Activated CD8-positive, alpha-beta memory T cell treated with anti-CD3 and anti-CD28 coated beads, Interleukin-2, amount 50 U/mL, for 4 hours (primary cell): ENCODE measurements around the gene SFMBT2.
"Not testable (repeated sequence)": the region's sequence is repeated elsewhere in the genome, so short reads cannot be mapped to it uniquely, and the experiment has no call there.

Experiments used
- DNase-seq: peaks from one replicate; pipeline ENCODE4 v3.0.0-alpha.2; 2020

SFMBT2 gene

DNA sequence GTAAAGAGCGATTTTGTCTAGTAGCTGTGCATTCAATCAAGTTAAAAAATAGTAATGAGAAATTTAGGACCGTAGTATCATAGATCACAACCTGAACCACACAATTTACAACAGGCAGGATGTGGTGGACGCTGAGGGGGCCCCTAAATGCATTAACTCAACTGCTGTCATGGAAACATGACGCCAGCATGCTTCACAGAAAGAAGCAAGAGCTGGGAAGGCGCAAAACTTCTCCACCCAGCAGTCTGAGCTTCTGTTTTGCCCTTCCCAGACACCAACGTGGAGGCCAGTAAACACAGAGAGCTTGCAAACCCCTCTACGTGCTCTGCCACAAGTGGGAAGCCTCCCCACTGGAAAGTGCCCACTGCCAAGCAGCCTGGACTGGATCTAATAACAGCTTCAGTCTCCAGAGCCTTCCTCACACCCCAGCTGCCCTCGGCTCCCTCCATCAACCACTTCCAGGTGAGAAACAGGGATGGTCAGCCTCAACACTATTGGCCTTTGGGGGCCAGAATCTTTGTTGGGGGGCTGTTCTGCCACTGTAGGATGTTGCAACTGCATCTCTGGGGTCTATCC lies 151.8 kb downstream of the SFMBT2 start:
- peak; percentile 73 for DNase-seq

DNA sequence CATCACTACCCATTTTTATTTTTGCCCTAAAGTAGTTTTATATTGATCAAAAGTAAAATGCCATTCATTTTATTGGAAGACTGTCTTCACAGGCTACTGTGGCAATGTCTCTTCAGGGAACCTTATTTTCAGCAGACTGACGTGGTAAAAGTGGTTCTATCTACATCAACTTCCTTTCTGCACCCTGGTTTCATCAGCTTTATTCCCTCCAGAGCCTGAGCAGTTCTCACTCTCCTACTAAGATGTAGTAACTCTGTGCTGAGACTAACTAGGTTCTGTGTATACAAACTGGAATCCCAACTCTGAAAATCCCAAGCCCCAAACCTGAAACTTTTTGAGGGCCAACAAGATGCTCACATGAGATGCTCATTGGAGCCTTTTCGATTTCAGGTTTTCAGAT lies 155.3 kb downstream of the SFMBT2 start:
- DNase-seq: no peak

DNA sequence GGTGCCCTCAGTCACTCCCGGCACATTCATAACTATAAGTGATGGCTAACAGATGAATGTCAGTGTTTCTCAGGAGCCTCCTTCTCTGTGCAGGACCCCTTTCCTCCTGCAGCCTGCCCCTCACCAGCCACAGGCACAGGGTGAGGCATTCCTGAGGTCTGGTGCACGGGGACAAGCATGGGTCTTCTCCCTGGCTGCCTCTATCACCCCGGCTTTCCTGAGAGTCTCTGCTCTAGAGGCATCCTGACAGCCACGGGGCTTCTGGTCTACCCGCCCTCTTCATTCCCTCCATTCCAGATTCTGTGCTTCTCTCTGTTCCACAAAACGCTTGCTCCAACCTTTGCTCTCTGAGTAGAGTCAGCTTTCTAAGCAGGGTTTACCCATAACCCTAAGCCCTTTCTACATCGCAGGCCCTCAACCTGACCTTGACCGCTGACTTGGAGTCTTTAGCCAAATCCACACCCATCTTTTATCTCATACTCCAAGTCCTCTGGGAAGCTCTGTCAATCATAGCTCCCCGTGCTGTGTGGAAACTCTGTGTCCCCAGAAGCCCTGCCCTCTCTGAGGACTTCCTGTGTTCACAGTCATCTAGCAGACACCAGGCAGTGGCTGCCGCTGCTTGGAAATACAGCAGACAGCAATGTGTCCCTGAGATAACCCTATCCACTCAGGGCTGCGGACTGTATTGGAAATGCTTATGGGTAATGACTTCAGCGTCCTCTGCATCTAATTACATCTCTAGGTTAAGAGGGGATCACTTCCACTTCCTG lies 159.0 kb downstream of the SFMBT2 start:
- no peak for DNase-seq

DNA sequence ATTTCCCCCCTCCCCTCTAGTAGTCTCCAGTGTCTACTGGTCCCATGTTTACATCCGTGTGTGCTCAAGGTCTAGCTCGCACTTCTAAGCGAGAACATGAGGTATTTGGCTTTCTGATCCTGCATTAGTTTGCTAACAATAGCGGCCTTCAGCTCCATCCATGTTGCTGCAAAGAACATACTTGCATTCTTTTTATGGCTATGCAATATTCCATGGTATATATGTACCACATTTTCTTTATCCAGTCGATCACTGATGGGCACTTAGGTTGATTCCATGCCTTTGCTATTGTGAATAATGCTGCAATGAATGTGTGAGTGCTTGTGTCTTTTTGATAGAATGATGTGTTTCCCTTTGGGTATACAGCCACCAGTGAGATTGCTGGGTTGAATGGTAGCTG lies 160.6 kb downstream of the SFMBT2 start:
- no peak for DNase-seq

DNA sequence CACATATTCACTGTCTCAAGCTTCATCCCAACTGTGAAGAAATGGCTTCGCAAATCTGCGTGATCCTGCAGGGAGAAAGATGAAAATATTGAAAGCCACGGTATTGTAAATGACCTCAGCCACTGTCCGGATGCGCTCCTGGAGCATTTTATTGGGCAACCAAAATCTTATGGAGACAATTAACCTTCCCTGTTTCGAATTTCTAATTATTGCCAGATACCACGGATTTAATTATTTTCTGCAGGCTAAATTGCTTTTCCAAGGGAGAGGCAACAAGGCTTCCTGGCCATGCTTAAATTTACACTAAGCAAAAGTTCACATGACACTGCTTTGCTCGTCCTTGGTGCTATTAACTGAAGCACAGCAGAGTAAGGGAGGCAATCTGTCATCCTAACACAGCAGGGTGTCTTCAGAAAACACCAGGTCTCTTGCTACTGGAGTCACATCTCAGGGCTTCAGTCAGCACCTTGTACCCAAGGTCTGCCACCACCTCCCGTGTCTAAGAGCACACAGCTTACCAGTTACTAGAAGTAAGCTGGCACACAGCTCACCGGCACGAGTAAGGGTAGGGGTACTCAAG lies 162.2 kb downstream of the SFMBT2 start:
- no peak for DNase-seq

DNA sequence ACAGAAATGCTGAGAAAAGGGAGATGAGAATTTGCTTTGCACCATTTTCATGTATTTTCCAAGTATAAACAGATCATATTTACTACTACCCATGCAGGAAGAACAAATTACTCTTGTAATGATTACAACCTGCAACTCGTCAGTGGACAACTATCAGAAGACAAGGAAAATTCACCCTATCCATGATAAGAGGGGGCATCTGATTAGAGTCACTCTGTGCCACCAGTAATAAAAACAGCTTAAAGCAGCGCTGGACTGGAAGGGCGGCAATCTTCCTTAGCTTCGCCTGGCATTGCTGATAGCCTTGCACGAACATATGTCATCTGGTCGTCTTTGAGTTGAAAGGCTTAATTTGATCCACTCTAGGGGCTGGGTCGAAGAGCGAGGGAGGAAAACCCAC lies 162.7 kb downstream of the SFMBT2 start:
- no peak for DNase-seq

DNA sequence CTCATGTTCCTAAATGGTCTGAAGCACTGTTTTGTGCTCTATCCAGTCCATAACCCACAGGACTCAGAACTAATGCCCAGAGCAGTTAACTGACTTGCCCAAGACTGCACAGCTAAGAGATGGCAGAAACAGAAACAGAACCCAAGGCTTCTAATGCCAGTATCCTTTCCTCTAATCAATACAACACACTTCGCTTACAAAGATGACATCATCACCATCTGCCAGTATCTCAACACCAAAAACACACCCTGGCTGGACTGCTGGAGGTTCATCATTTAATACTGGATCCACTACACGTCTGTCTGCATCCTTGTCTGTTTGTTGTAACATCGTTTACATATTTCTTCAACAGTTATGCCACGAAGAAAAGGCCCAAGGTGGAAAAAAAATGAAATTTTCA lies 165.3 kb downstream of the SFMBT2 start:
- no peak for DNase-seq

DNA sequence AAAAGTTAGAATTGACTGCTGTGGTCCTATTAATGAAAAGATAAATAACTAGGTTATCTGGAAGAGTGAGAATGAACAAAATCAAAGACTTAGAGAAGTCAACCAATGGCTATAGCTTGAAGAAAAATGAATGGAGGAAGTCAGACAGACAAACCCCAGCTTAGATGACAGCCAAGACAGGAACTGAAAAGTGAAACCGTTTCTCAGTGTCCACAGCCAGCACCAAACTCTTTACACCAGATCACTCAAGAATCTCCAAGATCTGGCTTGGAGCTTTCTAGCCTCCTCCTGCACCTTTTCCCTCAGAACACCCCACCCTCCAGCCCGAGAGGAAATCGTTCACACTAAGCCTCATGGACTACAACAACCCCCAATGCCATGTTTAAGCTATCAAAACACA lies 167.0 kb downstream of the SFMBT2 start:
- no peak for DNase-seq

DNA sequence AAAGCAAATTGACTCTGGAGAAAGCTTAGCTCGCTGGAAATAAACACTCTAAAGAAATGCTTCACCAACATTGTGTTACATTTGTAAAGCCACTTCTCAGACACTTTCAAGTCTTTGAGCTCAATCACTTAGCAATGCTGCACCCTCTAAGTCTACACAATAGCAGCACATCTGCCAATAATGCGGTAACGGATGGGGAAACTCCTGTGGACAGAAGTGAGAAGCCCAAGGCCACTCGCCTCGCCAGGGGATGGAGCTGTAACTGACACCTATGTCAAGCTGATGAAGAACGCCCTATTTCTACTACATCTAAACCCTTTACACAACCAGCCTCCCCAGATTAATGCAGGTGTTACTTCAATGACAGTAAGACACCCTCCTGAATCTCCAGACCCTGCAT lies 167.7 kb downstream of the SFMBT2 start:
- DNase-seq: no peak

DNA sequence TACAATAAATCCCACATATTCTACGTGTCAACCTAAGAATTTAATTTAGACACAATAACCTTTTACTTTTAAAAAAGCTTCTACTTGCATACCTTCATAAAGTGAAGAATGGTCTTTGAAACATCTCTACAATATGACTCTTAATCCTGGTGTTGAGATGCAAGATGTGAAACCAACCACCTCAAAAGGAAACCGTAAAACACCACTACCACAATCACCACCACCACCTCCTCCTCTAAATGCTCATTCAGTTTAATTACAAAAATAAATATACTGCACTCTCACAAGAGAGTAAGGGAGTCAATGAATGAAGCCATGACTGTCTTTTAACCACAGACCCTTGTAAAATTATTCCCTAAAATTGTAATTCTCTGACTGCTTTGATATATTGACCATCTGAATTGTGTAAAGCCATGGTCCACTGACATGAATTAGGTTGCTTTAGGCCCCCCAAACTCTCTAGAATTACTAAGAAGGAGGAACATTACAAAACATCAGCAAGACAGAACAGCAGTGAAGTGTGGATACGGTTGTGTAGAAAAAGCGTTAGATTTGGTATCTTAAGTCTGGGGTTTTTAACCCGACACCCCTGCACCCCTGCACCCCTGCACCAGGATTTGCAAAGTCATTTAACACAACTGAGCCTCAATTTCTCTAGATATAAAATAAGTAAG lies 171.4 kb downstream of the SFMBT2 start:
- no peak for DNase-seq

DNA sequence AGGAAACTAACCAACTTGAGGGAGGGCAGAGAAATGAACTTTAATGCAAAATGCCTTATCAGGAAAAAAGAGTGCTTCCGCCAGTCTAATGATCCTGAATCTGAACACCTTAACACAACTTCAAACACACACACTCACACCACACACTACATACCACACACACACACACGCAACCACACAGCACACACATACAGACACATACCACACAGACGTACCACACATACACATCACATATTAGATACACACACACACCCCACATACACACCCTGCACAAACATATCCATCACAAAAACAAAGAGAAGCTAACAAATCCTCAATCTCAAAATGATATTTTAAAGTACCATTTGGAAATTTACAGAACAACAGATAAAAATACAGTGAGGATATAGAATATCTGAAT lies 175.5 kb downstream of the SFMBT2 start:
- no peak for DNase-seq

DNA sequence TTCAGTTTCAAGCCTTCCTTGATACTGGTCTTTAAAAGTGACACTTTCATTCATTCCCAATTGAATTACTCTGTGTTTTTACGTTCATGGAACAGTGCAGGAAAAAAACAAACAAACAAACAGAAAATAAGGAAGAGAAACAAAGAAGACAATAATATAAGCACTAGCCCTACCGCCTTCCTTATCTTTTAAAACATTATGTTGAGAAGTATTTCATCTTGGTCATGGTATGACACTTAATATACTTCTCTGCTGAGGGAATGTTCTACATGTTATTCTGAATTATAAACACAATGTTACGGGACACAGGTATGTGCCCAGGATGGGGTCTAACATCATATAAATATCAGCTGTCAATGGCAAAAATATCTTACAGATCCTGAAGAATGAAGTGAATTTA lies 176.7 kb downstream of the SFMBT2 start:
- DNase-seq: no peak

DNA sequence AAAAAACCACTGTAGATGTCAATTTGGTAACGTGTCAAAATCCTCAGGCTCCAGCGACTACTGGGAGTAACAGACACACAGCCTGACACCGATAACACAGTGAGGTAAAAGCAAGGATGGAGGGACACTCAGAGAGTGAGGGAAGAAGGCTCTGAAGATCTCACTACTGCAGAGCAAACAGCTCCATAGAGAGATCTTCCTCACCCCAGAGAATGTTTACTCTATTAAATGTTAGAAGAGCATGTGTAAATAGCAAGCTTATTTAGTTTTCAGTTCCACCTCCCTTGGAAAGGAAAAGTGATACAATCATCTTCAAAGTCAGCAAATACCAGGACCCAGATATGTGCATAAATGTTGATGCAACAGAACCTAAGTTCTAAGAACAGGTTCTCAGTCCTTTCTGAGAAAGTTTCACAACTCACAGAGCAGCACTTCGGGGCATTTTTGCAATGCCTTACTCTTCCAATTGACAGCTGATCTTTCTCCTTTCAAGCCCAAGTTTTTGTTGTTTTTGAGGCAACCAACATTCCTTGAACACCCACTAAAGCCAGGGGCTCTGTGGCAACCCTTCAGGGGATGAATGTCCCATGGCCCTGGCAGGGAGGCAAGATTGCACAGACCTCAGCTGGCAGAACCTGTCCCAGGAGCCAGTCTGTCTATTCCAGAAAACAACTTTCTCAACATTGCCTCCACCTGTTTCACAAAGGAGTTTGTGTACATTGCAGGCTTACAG lies 177.4 kb downstream of the SFMBT2 start:
- no peak for DNase-seq

DNA sequence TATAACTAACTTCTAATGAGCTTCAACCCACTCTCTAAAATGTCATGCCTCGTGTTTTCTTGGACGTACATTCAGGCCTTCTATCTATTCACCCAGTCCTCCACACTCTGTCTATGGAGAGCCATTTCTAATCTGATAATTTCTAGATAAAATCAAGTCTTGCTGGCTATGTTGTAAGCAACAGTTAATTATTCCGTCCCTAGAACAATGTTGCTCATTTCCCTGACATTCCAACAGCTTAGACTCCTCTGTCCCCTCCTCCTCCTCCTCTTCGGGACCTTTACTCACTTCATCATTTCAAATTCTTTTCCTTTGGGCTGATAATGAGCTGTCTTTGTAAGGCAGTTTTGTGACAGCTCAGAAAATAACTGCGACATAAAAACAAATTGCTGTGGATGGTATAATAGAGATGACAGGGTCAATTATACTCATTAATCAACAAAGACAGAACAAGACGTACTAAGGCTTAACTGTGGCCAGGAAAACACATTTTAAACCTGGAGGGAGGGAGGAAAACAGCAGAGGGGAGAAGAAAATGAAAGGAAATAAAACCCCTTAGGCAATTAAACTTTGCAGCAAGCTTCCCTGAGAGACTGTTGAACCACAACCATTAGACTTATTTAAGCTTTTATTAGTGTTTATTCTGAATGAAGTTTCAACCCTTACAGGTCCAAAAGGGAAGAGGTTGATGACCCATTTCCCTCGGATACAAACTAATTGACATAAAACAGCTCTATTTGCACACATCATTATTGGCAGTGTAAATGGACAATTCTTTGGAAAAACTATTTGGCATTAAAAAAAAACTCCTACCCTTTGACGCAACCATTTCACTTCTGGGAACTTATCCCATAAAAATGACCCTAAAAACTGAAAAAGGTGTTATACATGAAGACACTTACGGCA lies 179.1 kb downstream of the SFMBT2 start:
- no peak for DNase-seq

DNA sequence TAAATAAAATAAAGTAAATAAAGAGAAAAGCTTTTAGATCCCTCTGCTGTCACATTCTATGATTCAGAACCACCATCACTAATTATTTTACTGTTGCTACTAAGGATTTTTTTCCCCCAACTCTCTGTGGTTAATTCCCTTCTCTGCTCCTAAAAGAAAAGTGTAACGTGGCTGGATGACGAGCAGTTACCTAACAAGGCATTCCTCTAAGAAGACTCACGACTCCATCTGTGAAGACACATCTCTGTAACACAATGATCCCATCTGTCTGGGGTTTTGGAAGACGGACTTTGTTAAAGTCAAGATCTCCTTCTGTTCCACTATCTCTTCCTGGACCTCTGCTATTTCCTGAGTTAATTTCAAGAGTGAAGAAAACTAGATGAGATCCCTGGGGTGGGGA lies 179.9 kb downstream of the SFMBT2 start:
- no peak for DNase-seq

DNA sequence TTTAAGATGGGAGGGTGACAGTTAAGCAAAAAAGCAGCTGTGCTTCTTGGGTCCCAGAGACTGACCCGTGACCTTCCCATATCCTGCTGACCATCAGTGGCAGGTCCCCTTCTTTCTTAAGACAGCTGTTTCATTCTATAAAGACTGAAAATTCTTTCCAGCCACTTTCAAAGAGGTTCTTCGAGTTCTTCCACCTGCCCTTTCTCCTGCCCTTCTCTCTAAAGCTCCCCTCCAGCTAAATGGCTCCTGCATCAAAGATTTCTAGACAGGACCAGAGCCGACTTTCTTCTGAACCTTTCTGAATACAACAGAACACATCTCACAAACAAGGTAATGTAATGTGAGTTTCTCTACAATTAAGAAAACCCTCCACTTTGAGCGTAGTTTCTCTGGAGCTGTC lies 180.8 kb downstream of the SFMBT2 start:
- no peak for DNase-seq

DNA sequence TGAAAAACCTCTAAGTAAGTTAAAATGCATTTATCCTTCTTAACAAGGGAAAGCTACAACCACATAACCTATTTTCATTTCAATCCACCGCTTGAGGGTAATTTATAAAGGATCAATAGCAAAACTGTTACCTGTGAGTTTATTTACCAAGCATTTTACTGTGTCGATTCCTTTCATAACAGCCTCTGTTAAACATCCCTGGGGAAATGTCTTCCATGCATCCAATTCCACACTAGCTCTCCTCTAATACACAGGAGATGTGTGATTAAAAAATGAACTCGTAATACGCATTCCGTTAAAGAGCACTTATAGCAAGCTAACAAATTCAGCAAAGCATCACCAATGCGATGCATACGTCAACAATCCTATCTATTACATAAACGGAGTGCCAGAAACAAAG lies 185.7 kb downstream of the SFMBT2 start:
- no peak for DNase-seq

DNA sequence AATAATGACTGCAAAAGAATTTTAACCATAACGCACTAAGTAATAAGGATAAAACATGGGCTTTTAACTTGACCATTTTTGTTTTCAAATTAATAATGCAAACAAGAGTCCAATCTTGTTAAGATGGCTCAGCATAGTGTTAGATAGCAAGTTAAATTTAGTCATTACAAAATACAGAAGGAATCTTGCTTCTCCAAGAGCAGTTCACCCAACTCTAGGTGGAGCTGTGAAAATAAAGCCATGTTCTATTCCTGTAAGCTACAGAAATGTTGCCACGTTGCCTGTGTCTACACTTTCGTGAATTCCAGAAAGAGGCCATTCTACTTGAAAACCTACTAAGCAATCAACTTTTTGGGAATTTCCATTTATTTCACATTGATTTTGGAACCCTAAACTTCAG lies 191.9 kb downstream of the SFMBT2 start:
- no peak for DNase-seq

DNA sequence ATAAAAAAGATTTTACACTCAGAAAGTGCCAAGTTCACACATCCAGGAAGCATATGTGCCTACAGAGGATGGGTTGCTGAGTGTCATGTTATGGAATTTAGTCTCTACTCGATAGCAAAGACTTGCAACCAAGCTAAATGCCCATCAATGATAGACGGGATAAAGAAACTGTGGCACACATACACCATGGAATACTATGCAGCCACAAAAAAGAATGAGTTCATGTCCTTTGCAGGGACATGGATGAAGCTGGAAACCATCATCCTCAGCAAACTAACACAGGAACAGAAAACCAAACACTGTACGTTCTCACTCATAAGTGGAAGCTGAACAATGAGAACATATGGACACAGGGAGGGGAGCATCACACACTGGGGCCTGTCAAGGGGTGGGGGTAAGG lies 198.1 kb downstream of the SFMBT2 start:
- not testable (repeated sequence) for DNase-seq

DNA sequence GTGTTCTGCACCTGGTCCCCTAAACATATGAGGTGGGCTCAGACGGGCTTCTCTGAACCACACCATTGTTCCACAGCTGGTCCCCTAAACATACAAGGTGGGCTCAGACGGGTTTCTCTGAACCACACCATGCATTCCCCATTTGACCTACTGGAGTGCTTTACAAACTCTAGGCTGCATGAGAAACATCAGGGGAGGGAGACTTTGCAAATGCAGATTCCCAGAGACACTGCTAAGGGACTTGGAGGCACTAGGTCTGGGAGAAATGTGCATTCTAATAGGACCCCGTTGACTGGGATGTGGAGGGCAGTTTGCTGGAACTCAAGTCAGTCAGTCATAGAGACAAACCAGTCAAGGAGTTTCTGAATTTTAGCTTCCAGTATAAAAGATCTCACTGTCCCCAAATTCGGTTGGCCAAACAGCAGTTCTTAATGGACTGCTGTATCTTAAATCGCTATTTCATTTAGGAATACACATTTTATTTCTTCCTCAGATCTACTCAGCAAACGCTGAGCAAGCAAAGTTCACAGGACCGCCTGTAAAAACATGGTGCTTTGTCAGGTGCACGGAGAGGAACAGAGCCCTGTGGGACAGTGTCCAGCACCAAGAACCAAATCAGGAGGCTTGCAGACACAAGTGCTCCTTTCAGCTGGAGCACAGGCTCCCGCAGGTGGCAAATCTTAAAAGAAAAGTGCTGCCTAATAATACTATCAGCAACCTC lies 198.8 kb downstream of the SFMBT2 start:
- DNase-seq: no peak

DNA sequence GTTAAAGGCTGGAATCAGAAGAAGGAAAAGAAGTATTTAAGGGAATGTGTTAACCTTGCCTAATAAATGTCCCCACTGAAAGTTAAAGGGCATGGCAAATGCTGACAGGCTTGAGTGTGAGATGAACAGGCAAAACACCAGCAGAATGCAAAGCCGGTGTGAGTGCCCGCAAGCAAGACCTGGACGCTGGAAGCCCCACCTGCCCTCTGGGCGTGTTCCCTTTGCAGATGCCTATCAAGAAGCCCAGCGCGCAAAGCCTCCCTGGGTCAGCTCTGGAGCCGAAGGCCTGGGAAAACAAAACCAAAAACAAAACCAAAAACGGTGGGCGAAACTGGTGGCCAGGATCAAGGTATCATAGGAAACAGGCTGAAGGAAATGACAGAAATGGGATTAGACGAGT lies 200.3 kb downstream of the SFMBT2 start:
- DNase-seq: no peak

DNA sequence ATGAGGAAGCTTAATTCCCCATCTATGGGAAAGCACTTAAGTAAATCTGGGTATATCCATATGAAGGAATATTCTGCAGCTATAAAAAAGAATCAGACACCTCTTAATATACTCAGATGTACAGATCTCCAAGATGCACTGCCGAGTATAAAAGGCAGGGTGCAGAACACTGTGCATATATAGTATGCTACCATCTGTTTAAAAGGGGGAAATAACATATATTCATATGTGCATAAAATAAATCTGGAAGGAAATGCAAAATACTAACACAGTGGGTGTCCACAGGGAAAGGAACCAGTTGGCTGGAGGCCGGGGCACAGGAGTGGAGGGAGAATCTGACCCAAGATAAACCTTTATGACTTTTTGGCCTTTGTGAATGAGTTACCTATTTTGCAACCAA lies 201.4 kb downstream of the SFMBT2 start:
- DNase-seq: no peak
